MM.1S (cell line): ENCODE data around the gene RASGRF2.

Experiments
- DNase-seq: peaks from one replicate; pipeline ENCODE4 v3.0.0-alpha.2; 2015
- H2AFZ ChIP-seq: fragments of 300-600 bp; sonication (generic); 2 replicates; pipeline ENCODE4 v1.6.0; 2016; ENCODE audit warnings: antibody characterized with exemption, low read length
- H3F3A ChIP-seq: fragments of 300-600 bp; sonication (generic); 2 replicates; pipeline ENCODE4 v1.6.1; 2016; ENCODE audit warnings: mild to moderate bottlenecking, antibody characterized with exemption, low read length, moderate library complexity, mixed read lengths; ENCODE audit not compliant: insufficient read depth
- H3K27ac ChIP-seq: fragments of 300-600 bp; sonication (generic); 2 replicates; pipeline ENCODE4 v1.5.1; 2016; ENCODE audit warnings: mild to moderate bottlenecking, low read length
- H3K27me3 ChIP-seq: fragments of 300-600 bp; sonication (generic); replicated peaks from 2 replicates; pipeline ENCODE4 v1.6.0; 2016; ENCODE audit warnings: low read length; ENCODE audit not compliant: insufficient read depth
- H3K36me3 ChIP-seq: fragments of 300-600 bp; sonication (generic); replicated peaks from 2 replicates; pipeline ENCODE4 v1.6.1; 2016; ENCODE audit warnings: mild to moderate bottlenecking, low read length, mixed read lengths; ENCODE audit not compliant: insufficient read depth
- H3K4me1 ChIP-seq: fragments of 300-600 bp; sonication (generic); 2 replicates; pipeline ENCODE4 v1.6.1; 2016; ENCODE audit warnings: low read length, mixed read lengths
- H3K4me2 ChIP-seq: fragments of 300-600 bp; sonication (generic); 2 replicates; pipeline ENCODE4 v1.6.0; 2016; ENCODE audit warnings: low read depth, low read length
- H3K4me3 ChIP-seq: fragments of 300-600 bp; sonication (generic); 2 replicates; pipeline ENCODE4 v1.5.1; 2016; ENCODE audit warnings: low read length, mixed read lengths
- H3K79me2 ChIP-seq: fragments of 300-600 bp; sonication (generic); 2 replicates; pipeline ENCODE4 v1.6.1; 2016; ENCODE audit warnings: mixed run types, low read length, mixed read lengths
- H3K9ac ChIP-seq: fragments of 300-600 bp; sonication (generic); 2 replicates; pipeline ENCODE4 v1.6.1; 2016; ENCODE audit warnings: low read length, mixed read lengths
- H3K9me2 ChIP-seq: fragments of 300-600 bp; sonication (generic); replicated peaks from 2 replicates; pipeline ENCODE4 v1.6.1; 2016; ENCODE audit warnings: mild to moderate bottlenecking, low read length, mixed read lengths; ENCODE audit not compliant: insufficient read depth
- H3K9me3 ChIP-seq: fragments of 300-600 bp; sonication (generic); replicated peaks from 2 replicates; pipeline ENCODE4 v1.6.1; 2016; ENCODE audit warnings: mild to moderate bottlenecking, low read length, mixed read lengths; ENCODE audit not compliant: insufficient read depth
- H4K20me1 ChIP-seq: fragments of 300-600 bp; sonication (generic); 2 replicates; pipeline ENCODE4 v1.6.1; 2016; ENCODE audit warnings: mild to moderate bottlenecking, low read length, moderate library complexity, mixed read lengths; ENCODE audit not compliant: insufficient read depth
- CTCF ChIP-seq: fragments of 300-600 bp; sonication (generic); IDR thresholded peaks from 2 replicates; pipeline ENCODE4 v1.5.1; 2016; ENCODE audit warnings: antibody characterized with exemption, low read length, mixed read lengths
- EZH2 ChIP-seq: fragments of 300-600 bp; sonication (generic); optimal IDR thresholded peaks from 2 replicates; pipeline ENCODE3; 2017; ENCODE audit warnings: low read depth, mild to moderate bottlenecking, antibody characterized with exemption, low read length, mixed read lengths
- EZH2phosphoT487 ChIP-seq: fragments of 300-600 bp; sonication (generic); IDR thresholded peaks from 2 replicates; pipeline ENCODE4 v1.6.1; 2018; ENCODE audit warnings: antibody characterized with exemption, low read length

The RASGRF2 gene

GRCh38 chr5:81182396-81183390, 222.5 kb downstream of the RASGRF2 start:
- Histone ChIP-seq H3K9me3 (no peaks in the 10 kb centered on the region), H3K79me2 (no peaks in the 10 kb centered on the region), H3K9ac (no peak overlapping the region), H3K4me3 (no peak overlapping the region), H3K4me1 (no peaks in the 10 kb centered on the region), H3K4me2 (no peak overlapping the region), H3F3A (no peaks in the 10 kb centered on the region), H3K9me2 (no peaks in the 10 kb centered on the region), H2AFZ (no peak overlapping the region), H3K27me3 (no peaks in the 10 kb centered on the region), H3K27ac (no peak overlapping the region), H3K36me3 (no peaks in the 10 kb centered on the region), H4K20me1 (no peaks in the 10 kb centered on the region)
- TF ChIP-seq CTCF (no peak), EZH2 (no peak), EZH2phosphoT487 (no peak)
- no peak for DNase-seq

- Histone ChIP-seq H3K9me3 (no peaks in the 10 kb centered on the region), H3K36me3 (no peaks in the 10 kb centered on the region), H3K4me3 (no peak overlapping the region), H3F3A (no peaks in the 10 kb centered on the region), H3K27ac (no peak overlapping the region), H3K4me1 (peaks cover 6% of the 10 kb centered on the region; the same call in 1 of the 2 replicates), H3K4me2 (no peak overlapping the region), H3K9ac (no peak overlapping the region), H3K79me2 (no peaks in the 10 kb centered on the region), H4K20me1 (no peaks in the 10 kb centered on the region), H3K9me2 (no peaks in the 10 kb centered on the region), H3K27me3 (no peaks in the 10 kb centered on the region), H2AFZ (no peak overlapping the region)
- no peak for DNase-seq
- TF ChIP-seq EZH2phosphoT487, result no peak
- TF ChIP-seq EZH2, result no peak
- TF ChIP-seq CTCF, result no peak
Measured at GRCh38 chr5:81183811-81184748, 223.9 kb downstream of the RASGRF2 start.

GRCh38 chr5:81184749-81185110, 224.6 kb downstream of the RASGRF2 start:
- no peak for DNase-seq

More at GRCh38 chr5:81184749-81185110, 224.6 kb downstream of the RASGRF2 start:
- no peaks in the 10 kb centered on the region for H3K36me3 ChIP-seq
- H4K20me1 ChIP-seq, result no peaks in the 10 kb centered on the region
- no peaks in the 10 kb centered on the region for H3F3A ChIP-seq
- no peaks in the 10 kb centered on the region for H3K9me3 ChIP-seq
- no peak overlapping the region for H3K9ac ChIP-seq
- no peak overlapping the region for H2AFZ ChIP-seq
- no peak overlapping the region for H3K27ac ChIP-seq
- H3K27me3 ChIP-seq, result no peaks in the 10 kb centered on the region
- no peaks in the 10 kb centered on the region for H3K9me2 ChIP-seq
- no peak for TF ChIP-seq EZH2phosphoT487
- no peak for TF ChIP-seq CTCF
- no peak for TF ChIP-seq EZH2
- H3K4me2 ChIP-seq, result no peak overlapping the region
- H3K79me2 ChIP-seq, result no peaks in the 10 kb centered on the region
- H3K4me3 ChIP-seq, result no peak overlapping the region
- H3K4me1 ChIP-seq, result peaks cover 6% of the 10 kb centered on the region; the same call in 1 of the 2 replicates
